ENCODE data around the gene ATXN1L.
"Not testable (repeated sequence)": the region's sequence is repeated elsewhere in the genome, so short reads cannot be mapped to it uniquely, and the experiment has no call there.

Gene ATXN1L

GRCh38 chr16:71894229-71894920 lies 48.6 kb downstream of the ATXN1L start:
- no peak for TF ChIP-seq POLR2A (IDR thresholded peaks at IDR 0.05; ENCODE audit: low read depth, low read length)
- FAIRE-seq, result no peak
- no peak for DNase-seq (ENCODE audit: insufficient read length, low spot score)

DNA sequence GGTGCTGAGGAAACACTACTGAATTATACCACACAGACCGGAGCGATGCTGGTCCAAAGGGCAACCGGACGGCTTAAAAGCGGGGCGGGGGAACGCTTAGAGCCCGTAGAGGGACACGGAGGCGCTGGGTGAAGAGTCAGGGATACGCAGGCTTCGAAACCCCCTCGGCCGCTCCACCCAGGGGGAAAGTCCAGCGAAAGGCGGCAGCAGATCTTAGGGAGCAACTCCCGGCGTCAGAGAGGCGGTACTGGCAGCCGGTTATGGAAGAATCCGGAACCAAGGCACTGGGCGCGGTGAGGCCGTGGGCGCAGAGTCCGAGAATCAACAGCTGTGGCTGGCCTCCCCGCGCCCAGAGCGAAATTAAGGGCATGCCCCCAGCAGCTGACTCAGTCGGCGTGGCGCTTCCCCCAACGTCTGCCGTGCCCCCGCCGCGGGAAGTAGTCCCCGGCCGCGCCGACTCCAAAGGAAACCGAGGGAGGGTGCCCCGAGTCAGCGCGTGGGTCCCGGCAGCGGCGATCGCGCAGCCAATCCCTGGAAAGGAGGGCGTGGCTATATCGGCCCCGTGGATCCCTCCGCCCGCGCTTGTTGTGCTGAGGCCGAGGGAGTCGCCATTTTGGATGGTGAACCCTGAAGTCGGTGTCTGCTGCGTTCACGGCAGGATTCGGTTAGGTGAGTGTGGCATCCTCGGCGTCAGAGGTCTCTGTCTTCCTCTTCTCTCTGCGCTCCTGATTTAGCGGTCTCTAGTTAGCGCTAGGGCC lies 49.3 kb downstream of the ATXN1L start, which contains the start of gene IST1:
Gene IST1 (plus strand): TSS at position 611 of the 758 bp plus-strand sequence. CDS start 20,110 bp downstream, outside the sequence.
- DNase-seq (ENCODE audit: insufficient read length, low spot score), result peak; percentile 92
- TF ChIP-seq POLR2A (IDR thresholded peaks at IDR 0.05; ENCODE audit: low read depth, low read length), result peak; percentile 80
- peak; percentile 43 for FAIRE-seq

DNA sequence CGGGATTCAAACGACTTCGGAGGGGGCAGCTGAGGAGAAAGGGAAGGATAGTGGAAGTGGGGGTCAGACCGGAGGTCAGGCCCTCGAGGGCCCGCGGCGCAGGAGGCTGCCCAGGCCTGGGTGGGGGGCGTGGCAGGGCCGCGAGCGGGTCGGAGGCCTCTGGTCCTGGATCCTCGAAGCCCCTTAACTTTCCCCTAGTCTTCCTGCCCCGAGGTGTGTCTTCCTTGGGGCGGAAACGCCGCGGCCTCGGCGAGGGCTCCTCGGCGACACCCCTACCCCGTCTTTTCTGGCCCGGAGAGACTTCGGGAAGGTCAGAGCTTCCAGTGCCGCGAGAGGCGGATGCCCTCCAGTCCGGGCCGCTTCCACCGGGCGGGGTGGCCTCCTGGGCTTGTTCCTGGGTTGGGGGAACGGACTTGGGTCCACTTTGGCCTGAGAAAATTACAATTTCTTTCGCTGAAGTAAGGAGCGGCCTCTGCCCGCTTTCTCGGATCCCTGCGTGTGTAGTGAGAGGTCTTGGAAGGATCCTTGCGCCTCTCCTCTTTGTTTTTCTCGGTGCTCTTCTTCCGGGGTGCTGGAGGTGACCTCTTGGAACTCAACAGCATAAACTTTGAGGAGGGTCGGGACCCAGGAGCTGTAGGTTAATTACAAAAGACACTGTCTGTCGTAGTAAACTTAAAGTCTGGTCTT lies 50.0 kb downstream of the ATXN1L start:
- peak; percentile 26 for DNase-seq (ENCODE audit: insufficient read length, low spot score)
- no peak for FAIRE-seq
- no peak for TF ChIP-seq POLR2A (IDR thresholded peaks at IDR 0.05; ENCODE audit: low read depth, low read length)

DNA sequence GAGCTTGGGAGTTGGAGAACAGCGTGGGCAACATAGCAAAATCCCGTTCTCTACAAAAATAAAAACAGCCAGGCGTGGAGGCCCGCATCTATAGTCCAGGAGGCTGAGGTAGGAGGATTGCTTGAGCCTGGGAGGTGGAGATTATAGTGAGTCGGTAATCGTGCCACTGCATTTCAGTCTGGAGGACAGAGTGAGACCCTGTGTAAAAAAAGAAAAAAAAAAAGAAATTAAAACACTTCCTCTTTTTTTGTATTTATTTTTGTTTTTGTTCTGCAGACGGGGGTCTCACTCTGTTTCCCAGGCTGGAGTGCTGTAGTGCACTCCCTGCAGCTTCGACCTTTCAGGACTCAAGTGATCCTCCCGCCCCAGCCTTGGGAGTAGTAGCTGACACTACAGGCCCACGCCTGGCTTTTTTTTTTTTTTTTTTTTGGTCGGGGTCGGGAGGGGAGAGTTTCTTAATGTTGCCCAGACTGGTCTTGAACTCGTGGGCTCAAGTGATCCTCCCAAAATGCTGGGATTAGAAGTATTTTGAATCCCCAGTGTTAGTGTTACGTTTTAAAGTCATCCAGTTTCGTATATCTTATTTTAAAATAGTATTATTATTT lies 51.1 kb downstream of the ATXN1L start:
- TF ChIP-seq POLR2A (IDR thresholded peaks at IDR 0.05; ENCODE audit: low read depth, low read length), result no peak
- FAIRE-seq (no peak), DNase-seq (ENCODE audit: insufficient read length, low spot score) (no peak)

GRCh38 chr16:71899171-71899570 lies 53.4 kb downstream of the ATXN1L start:
- no peak for DNase-seq (ENCODE audit: insufficient read length, low spot score)
- no peak for TF ChIP-seq POLR2A (IDR thresholded peaks at IDR 0.05; ENCODE audit: low read depth, low read length)
- FAIRE-seq, result no peak

DNA sequence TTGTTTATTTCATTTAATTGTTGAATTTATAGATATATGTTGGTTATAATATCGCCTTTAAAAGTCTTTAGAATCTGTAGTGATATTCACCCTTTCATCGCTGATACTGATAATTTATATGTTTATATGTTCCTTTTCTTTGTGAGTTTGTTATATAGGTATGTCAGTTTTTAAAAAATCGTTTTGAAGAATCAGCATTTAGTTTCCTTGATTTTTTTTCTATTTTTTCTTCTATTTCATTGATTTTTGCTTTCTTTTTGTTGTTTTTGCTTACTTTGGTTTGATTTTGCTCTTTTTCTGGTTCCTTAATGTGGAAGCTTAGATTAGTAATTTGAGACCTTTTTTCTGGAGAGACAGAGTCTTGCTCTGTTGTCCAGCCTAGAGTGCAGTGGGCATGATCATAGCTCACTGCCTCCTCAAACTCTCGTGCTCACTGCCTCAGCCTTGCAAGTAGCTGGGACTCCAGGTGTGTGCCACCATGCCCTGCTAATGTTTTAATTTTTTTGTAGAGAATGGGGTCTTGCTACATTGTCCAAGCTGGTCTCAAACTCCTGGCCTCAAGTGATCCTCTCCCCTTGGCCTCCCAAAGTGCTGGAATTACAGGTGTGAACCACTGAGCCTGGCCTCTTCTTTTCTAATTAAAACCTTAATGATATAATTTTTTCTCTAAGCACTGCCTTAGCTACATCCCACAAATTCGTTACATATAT lies 57.0 kb downstream of the ATXN1L start:
- FAIRE-seq, result no peak
- TF ChIP-seq POLR2A (IDR thresholded peaks at IDR 0.05; ENCODE audit: low read depth, low read length), result no peak

GRCh38 chr16:71903608-71904007 lies 57.8 kb downstream of the ATXN1L start:
- no peak for FAIRE-seq

More for the DNA sequence above, 57.0 kb downstream of the ATXN1L start:
- no peak for DNase-seq (ENCODE audit: insufficient read length, low spot score)

GRCh38 chr16:71904239-71904638 lies 58.5 kb downstream of the ATXN1L start:
- DNase-seq (ENCODE audit: insufficient read length, low spot score) (no peak), FAIRE-seq (no peak)
- no peak for TF ChIP-seq POLR2A (IDR thresholded peaks at IDR 0.05; ENCODE audit: low read depth, low read length)

More at GRCh38 chr16:71903608-71904007, 57.8 kb downstream of the ATXN1L start:
- no peak for TF ChIP-seq POLR2A (IDR thresholded peaks at IDR 0.05; ENCODE audit: low read depth, low read length)
- DNase-seq (ENCODE audit: insufficient read length, low spot score), result no peak

DNA sequence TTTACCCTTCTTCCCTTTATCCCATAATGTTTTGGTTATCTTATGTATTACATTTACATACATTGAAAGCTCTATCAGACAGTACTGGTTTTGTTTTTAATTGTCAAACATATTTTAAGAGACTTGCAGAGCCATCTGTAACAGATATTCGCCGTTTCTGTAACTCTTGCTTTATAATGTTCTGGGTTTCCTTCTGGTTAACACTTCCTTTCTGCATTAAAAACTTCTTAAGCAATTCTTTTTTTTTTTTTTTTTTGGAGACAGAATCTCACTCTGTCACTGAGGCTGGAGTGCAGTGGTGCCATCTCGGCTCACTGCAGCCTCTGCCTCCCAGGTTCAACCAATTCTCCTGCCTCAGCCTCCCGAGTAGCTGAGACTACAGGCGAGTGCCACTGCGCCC lies 60.0 kb downstream of the ATXN1L start:
- not testable (repeated sequence) for DNase-seq (ENCODE audit: insufficient read length, low spot score); FAIRE-seq

Data from H54 (cell line).